GM21423 (cell line): ENCODE data around the gene ITPR2.
"Not testable (repeated sequence)": the region's sequence is repeated elsewhere in the genome, so short reads cannot be mapped to it uniquely, and the experiment has no call there.

Experiments
- ATAC-seq: cut with Tn5 transposase; IDR thresholded peaks from one replicate; pipeline ENCODE4 v1.9.1; 2021; ENCODE audit warnings: mild to moderate bottlenecking, moderate library complexity; ENCODE audit not compliant: unreplicated experiment

ITPR2 gene

GRCh38 chr12:26331136-26331535 lies 501.9 kb downstream of the ITPR2 start:
- no peak for ATAC-seq

- peak; percentile 70 for ATAC-seq
Measured at GRCh38 chr12:26327975-26328644, 504.9 kb downstream of the ITPR2 start.

- no peak for ATAC-seq
Measured at GRCh38 chr12:26323673-26324072, 509.3 kb downstream of the ITPR2 start.

GRCh38 chr12:26319511-26319910 lies 513.5 kb downstream of the ITPR2 start:
- ATAC-seq, result no peak

- peak; percentile 89 for ATAC-seq
Measured at GRCh38 chr12:26318661-26319068, 514.3 kb downstream of the ITPR2 start.

GRCh38 chr12:26317942-26318575 lies 514.9 kb downstream of the ITPR2 start:
- ATAC-seq, result peak; percentile 55

GRCh38 chr12:26314103-26314502 lies 518.9 kb downstream of the ITPR2 start:
- not testable (repeated sequence) for ATAC-seq

GRCh38 chr12:26310489-26310888 lies 522.5 kb downstream of the ITPR2 start:
- not testable (repeated sequence) for ATAC-seq

- ATAC-seq, result no peak
Measured at GRCh38 chr12:26309634-26310033, 523.4 kb downstream of the ITPR2 start.

- ATAC-seq, result no peak
Measured at GRCh38 chr12:26304273-26304672, 528.7 kb downstream of the ITPR2 start.

GRCh38 chr12:26303418-26303817 lies 529.6 kb downstream of the ITPR2 start:
- no peak for ATAC-seq

- ATAC-seq, result no peak
Measured at GRCh38 chr12:26302776-26303175, 530.2 kb downstream of the ITPR2 start.

- ATAC-seq, result no peak
Measured at GRCh38 chr12:26299751-26300150, 533.2 kb downstream of the ITPR2 start.

- peak; percentile 98 for ATAC-seq
Measured at GRCh38 chr12:26298785-26299621, 534.0 kb downstream of the ITPR2 start.

GRCh38 chr12:26297396-26298070 lies 535.5 kb downstream of the ITPR2 start:
- ATAC-seq, result no peak

- no peak for ATAC-seq
Measured at GRCh38 chr12:26295001-26295400, 538.0 kb downstream of the ITPR2 start.

- no peak for ATAC-seq
Measured at GRCh38 chr12:26293612-26294011, 539.4 kb downstream of the ITPR2 start.

- ATAC-seq, result no peak
Measured at GRCh38 chr12:26292596-26292995, 540.4 kb downstream of the ITPR2 start.

GRCh38 chr12:26290565-26290964 lies 542.4 kb downstream of the ITPR2 start:
- ATAC-seq, result no peak

GRCh38 chr12:26287671-26288381 lies 545.2 kb downstream of the ITPR2 start:
- no peak for ATAC-seq
